T-cell (primary cell): ENCODE results near the gene RFTN1. TPM values are rescaled to one million over a fixed set of nuclear protein-coding genes. Genes with fewer than 3 reads are reported as not detected.
A peak's percentile ranks its signal among the peaks of the same experiment; 100 is the strongest.

ENCODE experiments used
- ATAC-seq, 4 experiments: fragments of 200-7000 bp in 3 of 4; fragments of 150-1000 bp in 1 of 4; cut with Tn5 transposase; replicated peaks in 1 of 4; 1 replicate in 3 of 4; 2 replicates in 1 of 4; pipeline ENCODE4 v1.10.0; 2021; ENCODE audit warnings: moderate library complexity in 3 of 4, mild to moderate bottlenecking in 2 of 4, moderate number of reproducible peaks in 1 of 4
- CTCF ChIA-PET, 2 donors: fragments of 300-600 bp; sonication (Branson Sonifier 250); formaldehyde crosslinking; loops; one replicate each; lab custom pipeline; 2022; ENCODE audit warnings: antibody characterized with exemption in 2 of 2; lab: Charles Lee
- POLR2A ChIA-PET, 2 donors: fragments of 300-600 bp; sonication (Branson Sonifier 250); formaldehyde crosslinking; loops; one replicate each; lab custom pipeline; 2022; ENCODE audit warnings: antibody characterized with exemption in 2 of 2; lab: Charles Lee
- DNase-seq, 35 experiments: peaks; one replicate each; pipeline versions ENCODE4 v3.0.0 to v3.0.0-alpha.2; 2013 to 2023
- H3K27ac ChIP-seq: one replicate; pipeline ENCODE4 v1.5.1; 2013; ENCODE audit warnings: low read length
- H3K27me3 ChIP-seq, 2 experiments: replicated peaks in 1 of 2; 1 replicate in 1 of 2; 2 replicates in 1 of 2; pipeline versions ENCODE4 v1.6.1 to v1.7.0; 2013; ENCODE audit warnings: low read length in 1 of 2, mixed read lengths in 1 of 2; ENCODE audit not compliant: control insufficient read depth in 2 of 2, insufficient read depth in 2 of 2; ENCODE audit errors: extremely low read depth in 1 of 2
- H3K36me3 ChIP-seq, 2 donors: 1 replicate in 1 of 2; 2 replicates in 1 of 2; pipeline versions ENCODE4 v1.6.1 to v1.7.0; 2013; ENCODE audit warnings: low read length in 1 of 2; ENCODE audit not compliant: control insufficient read depth in 2 of 2, insufficient read depth in 1 of 2; ENCODE audit errors: extremely low read depth in 1 of 2
- H3K4me1 ChIP-seq, 2 experiments: 1 replicate in 1 of 2; 2 replicates in 1 of 2; pipeline versions ENCODE4 v1.6.1 to v1.7.0; 2013; ENCODE audit warnings: low read length in 2 of 2, mixed read lengths in 1 of 2; ENCODE audit not compliant: insufficient read depth in 2 of 2, control insufficient read depth in 1 of 2; ENCODE audit errors: extremely low read depth in 1 of 2
- H3K4me3 ChIP-seq, 2 donors: 1 replicate in 1 of 2; 2 replicates in 1 of 2; pipeline versions ENCODE4 v1.5.1 to v1.7.0; 2013; ENCODE audit warnings: mild to moderate bottlenecking in 2 of 2, low read length in 1 of 2, moderate library complexity in 1 of 2; ENCODE audit not compliant: control insufficient read depth in 1 of 2; ENCODE audit errors: extremely low read depth in 1 of 2
- H3K9me3 ChIP-seq: 2 replicates; pipeline ENCODE4 v1.7.0; 2013
- H3K27ac Mint-ChIP-seq, 2 donors: one replicate each; pipeline ENCODE4 v1.8.0; 2020 to 2021; ENCODE audit warnings: mild to moderate bottlenecking in 2 of 2, mixed read lengths in 2 of 2
- H3K27me3 Mint-ChIP-seq, 2 donors: one replicate each; pipeline ENCODE4 v1.8.0; 2021 to 2022; ENCODE audit warnings: mixed read lengths in 2 of 2
- H3K36me3 Mint-ChIP-seq: one replicate; pipeline ENCODE4 v1.8.0; 2021; ENCODE audit warnings: mixed read lengths
- H3K4me1 Mint-ChIP-seq, 3 donors: one replicate each; pipeline ENCODE4 v1.8.0; 2020 to 2022; ENCODE audit warnings: mixed read lengths in 3 of 3, mild to moderate bottlenecking in 1 of 3
- H3K4me3 Mint-ChIP-seq, 3 donors: one replicate each; pipeline ENCODE4 v1.8.0; 2020 to 2022; ENCODE audit warnings: mild to moderate bottlenecking in 3 of 3, mixed read lengths in 3 of 3, moderate library complexity in 3 of 3
- H3K9me3 Mint-ChIP-seq, 3 donors: one replicate each; pipeline ENCODE4 v1.8.0; 2020 to 2022; ENCODE audit warnings: mixed read lengths in 3 of 3
- WGBS: methylation state at CpG from one replicate; pipeline ENCODE4 v1.1.5; 2013; ENCODE audit warnings: missing lambda C conversion rate; ENCODE audit not compliant: insufficient coverage; 5-methylcytosine and 5-hydroxymethylcytosine counted together
- total RNA-seq, 35 experiments: library from RNA in 6 of 35; stranded (reverse) in 6 of 35; fragments of 120-200 nt in 1 of 35; gene quantifications; one replicate each; pipeline versions ENCODE4 v1.2.1 to v1.2.4 and lab custom pipeline; 2013 to 2026

RFTN1 gene
- total RNA-seq, 5 donors from 2014 or later (not counting 1 experiment from before 2014, with no cell fraction given): 55.5 to 73.4 (median 70.7) TPM

- H3K27ac ChIP-seq: peak overlapping the region; percentile 81
- 0% methylated on average over 4 of the region's 6 CpGs for WGBS
- H3K36me3 ChIP-seq: peaks cover 0 to 4% of the 10 kb centered on the region in 2 donors
- peaks cover 32 to 43% of the 10 kb centered on the region in 2 experiments for H3K4me1 ChIP-seq
- CTCF ChIA-PET: interaction anchor here (0.5 to 8.8 kb wide), 19 partner anchors 9 to 265 kb away, joined by 3 to 120 read pairs (median 4); partner anchors contain the start of genes DPH3 (in 1 of the 2) and OXNAD1 (in 1 of the 2)
- peak overlapping the region; percentile 59 to 85 for H3K4me3 ChIP-seq
- DNase-seq (peak in 2 of 35 experiments; percentile 17 to 34), ATAC-seq (peak in 2 of 4 experiments; percentile 6 to 11)
- POLR2A ChIA-PET: interaction anchor here (0.6 to 2.2 kb wide), 16 partner anchors 8 to 485 kb away, joined by 3 to 31 read pairs (median 5); partner anchors contain the start of genes OXNAD1 (in 2 of the 2) and DPH3 (in 1 of the 2)
- Mint-ChIP-seq H3K27me3 (no peaks in the 10 kb centered on the region), H3K36me3 (peaks cover 19% of the 10 kb centered on the region), H3K4me1 (peaks cover 66 to 75% (median 67%) of the 10 kb centered on the region in 3 donors), H3K4me3 (peak overlapping the region; percentile 91 to 98 (median 97)), H3K27ac (peak overlapping the region; percentile 98 to 99), H3K9me3 (no peaks in the 10 kb centered on the region)
- H3K9me3 ChIP-seq: no peaks in the 10 kb centered on the region
- H3K27me3 ChIP-seq: no peaks in the 10 kb centered on the region
Observed at GRCh38 chr3:16286751-16287543, 226.6 kb downstream of the RFTN1 start.

DNA sequence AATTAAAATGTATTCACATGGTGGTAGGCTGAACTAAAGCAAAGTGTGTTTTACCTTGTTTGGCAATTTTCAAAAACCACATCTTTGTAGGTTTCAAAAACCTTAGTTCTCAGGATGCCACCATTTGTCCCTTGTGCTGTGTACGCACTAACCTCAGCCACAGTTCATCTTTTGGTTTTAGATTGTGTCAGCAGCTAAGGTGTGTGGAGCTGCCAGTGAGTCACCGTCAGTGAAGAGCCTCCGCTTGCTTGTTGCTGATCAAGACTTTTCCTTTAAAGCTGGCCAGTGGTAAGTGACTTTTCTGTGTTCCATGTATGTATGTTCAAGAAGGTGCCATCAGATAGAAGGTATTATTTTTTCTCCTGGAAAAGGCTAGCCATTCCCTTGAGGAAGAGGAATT lies 227.3 kb downstream of the RFTN1 start:
- H3K27me3 ChIP-seq: no peaks in the 10 kb centered on the region
- peaks cover 25 to 40% of the 10 kb centered on the region in 2 experiments for H3K4me1 ChIP-seq
- peaks cover 0 to 4% of the 10 kb centered on the region in 2 donors for H3K36me3 ChIP-seq
- Mint-ChIP-seq H3K4me3 (peak overlapping the region; percentile 91 to 98 (median 97)), H3K36me3 (peaks cover 18% of the 10 kb centered on the region), H3K27ac (peak overlapping the region; percentile 98 to 99), H3K27me3 (no peaks in the 10 kb centered on the region), H3K4me1 (peaks cover 60 to 69% (median 61%) of the 10 kb centered on the region in 3 donors), H3K9me3 (no peaks in the 10 kb centered on the region)
- H3K27ac ChIP-seq: peak overlapping the region; percentile 81
- H3K4me3 ChIP-seq: peak overlapping the region; percentile 59 to 85
- WGBS: 0% methylated on average over 2 of the region's 3 CpGs
- ATAC-seq: peak; percentile 87 to 91 (median 89)
- ChIA-PET POLR2A (interaction anchor here (0.6 to 2.2 kb wide), 17 partner anchors 9 to 601 kb away, joined by 3 to 31 read pairs (median 5); partner anchors contain the start of genes OXNAD1 (in 2 of the 2) and DPH3 (in 1 of the 2)), CTCF (interaction anchor here (0.6 to 8.8 kb wide), 20 partner anchors 10 to 266 kb away, joined by 3 to 120 read pairs (median 4); partner anchors contain the start of genes DPH3 (in 1 of the 2) and OXNAD1 (in 1 of the 2))
- peak in 34 of 35 experiments; percentile 60 to 90 (median 74) for DNase-seq
- H3K9me3 ChIP-seq: no peaks in the 10 kb centered on the region

DNA sequence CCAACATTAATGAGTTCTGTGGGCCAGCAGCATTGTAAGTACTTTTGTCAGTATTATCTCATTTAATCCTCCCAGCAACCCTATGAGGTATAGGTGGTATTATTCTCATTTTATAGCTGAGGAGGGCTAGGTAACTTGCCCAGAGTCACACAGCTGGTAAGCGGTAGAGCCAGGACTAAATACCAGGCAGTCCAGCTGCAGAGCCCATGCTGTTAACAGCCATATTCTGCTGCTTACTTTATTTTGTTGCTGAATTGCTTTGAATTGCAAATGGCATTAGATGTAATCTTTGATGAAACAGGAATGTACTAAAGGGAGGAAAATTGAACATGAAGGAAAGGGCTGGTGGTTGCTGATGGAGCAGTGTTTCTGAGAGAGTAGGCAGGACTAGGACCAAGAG lies 228.9 kb downstream of the RFTN1 start:
- WGBS: no CpG with 5 or more reads among the region's 1 CpG
- DNase-seq: no peak

GRCh38 chr3:16280671-16281070 lies 232.8 kb downstream of the RFTN1 start:
- Mint-ChIP-seq H3K4me1 (peaks cover 21 to 26% (median 23%) of the 10 kb centered on the region in 3 donors), H3K27ac (no peak overlapping the region), H3K4me3 (no peak overlapping the region), H3K36me3 (peaks cover 17% of the 10 kb centered on the region), H3K27me3 (no peaks in the 10 kb centered on the region), H3K9me3 (no peaks in the 10 kb centered on the region)
- Histone ChIP-seq H3K27ac (no peak overlapping the region), H3K4me1 (peaks cover 8 to 12% of the 10 kb centered on the region in 2 experiments), H3K27me3 (no peaks in the 10 kb centered on the region), H3K36me3 (peaks cover 0 to 13% of the 10 kb centered on the region in 2 donors), H3K9me3 (no peaks in the 10 kb centered on the region), H3K4me3 (no peak overlapping the region)
- no CpG with 5 or more reads among the region's 2 CpGs for WGBS
- ATAC-seq (no peak), DNase-seq (no peak)
- ChIA-PET CTCF (interaction anchor here (1.6 to 2.9 kb wide), 2 partner anchors 10 to 13 kb away, joined by 4 to 14 read pairs; no protein-coding TSS in a partner anchor), POLR2A (interaction anchor here in 1 of 2 donors (1.0 kb wide), 1 partner anchor 14 kb away, joined by 3 read pairs; no protein-coding TSS in a partner anchor)

More for the DNA sequence above, 228.9 kb downstream of the RFTN1 start:
- H3K4me1 ChIP-seq: peaks cover 15 to 35% of the 10 kb centered on the region in 2 experiments
- ATAC-seq: no peak
- peaks cover 0 to 2% of the 10 kb centered on the region in 2 donors for H3K36me3 ChIP-seq
- CTCF ChIA-PET: interaction anchor here in 1 of 2 donors (0.5 to 8.8 kb wide), 5 partner anchors 10 to 599 kb away, joined by 3 to 120 read pairs (median 6); partner anchors contain the start of genes DPH3 and OXNAD1
- Mint-ChIP-seq H3K36me3 (peaks cover 14% of the 10 kb centered on the region), H3K27ac (peak overlapping the region; percentile 98 to 99), H3K27me3 (no peaks in the 10 kb centered on the region), H3K4me3 (peak overlapping the region; percentile 0 to 98 (median 97)), H3K9me3 (no peaks in the 10 kb centered on the region), H3K4me1 (peaks cover 44 to 53% (median 46%) of the 10 kb centered on the region in 3 donors)
- no peaks in the 10 kb centered on the region for H3K27me3 ChIP-seq
- H3K4me3 ChIP-seq: no peak overlapping the region
- POLR2A ChIA-PET: no interaction called here
- H3K9me3 ChIP-seq: no peaks in the 10 kb centered on the region
- H3K27ac ChIP-seq: peak overlapping the region; percentile 81

GRCh38 chr3:16279010-16279801 lies 234.3 kb downstream of the RFTN1 start:
- Mint-ChIP-seq H3K27ac (no peak overlapping the region), H3K4me1 (peaks cover 7 to 12% (median 8%) of the 10 kb centered on the region in 3 donors), H3K27me3 (no peaks in the 10 kb centered on the region), H3K9me3 (no peaks in the 10 kb centered on the region), H3K4me3 (no peak overlapping the region), H3K36me3 (peaks cover 27% of the 10 kb centered on the region)
- CTCF ChIA-PET: no interaction called here
- H3K27ac ChIP-seq: no peak overlapping the region
- POLR2A ChIA-PET: no interaction called here
- no peaks in the 10 kb centered on the region for H3K27me3 ChIP-seq
- 97% methylated on average over 3 of the region's 3 CpGs for WGBS
- H3K36me3 ChIP-seq: peaks cover 0 to 13% of the 10 kb centered on the region in 2 donors
- no peak for DNase-seq
- H3K4me3 ChIP-seq: no peak overlapping the region
- no peaks in the 10 kb centered on the region for H3K9me3 ChIP-seq
- no peaks in the 10 kb centered on the region for H3K4me1 ChIP-seq
- ATAC-seq: no peak
